Parathyroid adenoma (tissue), 2 donors: ENCODE measurements around the gene SF3B3.

Experiments used
- H2AFZ ChIP-seq: fragments of 300-600 bp; sonication (generic); one replicate; pipeline ENCODE4 v1.7.0; 2017; ENCODE audit warnings: antibody characterized with exemption, mild to moderate bottlenecking
- H3K27ac ChIP-seq: fragments of 300-600 bp; sonication (generic); one replicate; pipeline ENCODE4 v1.7.0; 2017
- H3K27me3 ChIP-seq: fragments of 300-600 bp; sonication (generic); one replicate; pipeline ENCODE4 v1.7.0; 2017; ENCODE audit warnings: low read length; ENCODE audit not compliant: control insufficient read depth, insufficient read depth
- H3K36me3 ChIP-seq: fragments of 300-600 bp; sonication (generic); one replicate; pipeline ENCODE4 v1.7.0; 2017; ENCODE audit warnings: low read length; ENCODE audit not compliant: control insufficient read depth, insufficient read depth
- H3K4me1 ChIP-seq: fragments of 300-600 bp; sonication (generic); one replicate; pipeline ENCODE4 v1.7.0; 2017; ENCODE audit warnings: control low read depth
- H3K4me2 ChIP-seq: fragments of 300-600 bp; sonication (generic); one replicate; pipeline ENCODE4 v1.7.0; 2017; ENCODE audit warnings: low read length
- H3K4me3 ChIP-seq: fragments of 300-600 bp; sonication (generic); one replicate; pipeline ENCODE4 v1.7.0; 2017; ENCODE audit warnings: low read depth, low read length
- H3K79me2 ChIP-seq: fragments of 300-600 bp; sonication (generic); one replicate; pipeline ENCODE4 v1.7.0; 2017; ENCODE audit warnings: control low read depth
- H3K9ac ChIP-seq: fragments of 300-600 bp; sonication (generic); one replicate; pipeline ENCODE4 v1.7.0; 2017; ENCODE audit warnings: mild to moderate bottlenecking
- H3K9me3 ChIP-seq: fragments of 300-600 bp; sonication (generic); one replicate; pipeline ENCODE4 v1.7.0; 2017; ENCODE audit warnings: low read length; ENCODE audit not compliant: control insufficient read depth
- CTCF ChIP-seq: fragments of 300-600 bp; sonication (generic); IDR thresholded peaks from one replicate; pipeline ENCODE4 v1.7.0; 2017; ENCODE audit warnings: antibody characterized with exemption, mild to moderate bottlenecking
- donor health status: primary hyperparathyroidism.

The SF3B3 gene

GRCh38 chr16:70548936-70549335, 25.3 kb downstream of the SF3B3 start:
- H3K4me3 ChIP-seq, result no peak overlapping the region
- no peaks in the 10 kb centered on the region for H3K27me3 ChIP-seq
- H3K9me3 ChIP-seq, result no peaks in the 10 kb centered on the region
- no peak for TF ChIP-seq CTCF
- no peak overlapping the region for H3K27ac ChIP-seq
- no peak overlapping the region for H3K4me2 ChIP-seq
- H3K9ac ChIP-seq, result no peak overlapping the region
- no peaks in the 10 kb centered on the region for H3K4me1 ChIP-seq
- H3K79me2 ChIP-seq, result peaks cover 31% of the 10 kb centered on the region
- H3K36me3 ChIP-seq, result no peaks in the 10 kb centered on the region
- H2AFZ ChIP-seq, result no peak overlapping the region

- no peak overlapping the region for H3K27ac ChIP-seq
- no peak for TF ChIP-seq CTCF
These were observed 26.5 kb downstream of the SF3B3 start for GRCh38 chr16:70550082-70550481.

GRCh38 chr16:70551788-70552187, 28.2 kb downstream of the SF3B3 start:
- Histone ChIP-seq H3K27ac (no peak overlapping the region), H3K4me1 (no peaks in the 10 kb centered on the region), H3K27me3 (no peaks in the 10 kb centered on the region), H2AFZ (no peak overlapping the region), H3K9ac (no peak overlapping the region), H3K4me2 (no peak overlapping the region), H3K4me3 (no peak overlapping the region), H3K36me3 (no peaks in the 10 kb centered on the region), H3K79me2 (peaks cover 24% of the 10 kb centered on the region), H3K9me3 (no peaks in the 10 kb centered on the region)
- no peak for TF ChIP-seq CTCF

More at GRCh38 chr16:70550082-70550481, 26.5 kb downstream of the SF3B3 start:
- peaks cover 31% of the 10 kb centered on the region for H3K79me2 ChIP-seq
- H3K27me3 ChIP-seq, result no peaks in the 10 kb centered on the region
- H3K9me3 ChIP-seq, result no peaks in the 10 kb centered on the region
- no peak overlapping the region for H2AFZ ChIP-seq
- no peak overlapping the region for H3K4me3 ChIP-seq
- no peak overlapping the region for H3K9ac ChIP-seq
- H3K36me3 ChIP-seq, result no peaks in the 10 kb centered on the region
- no peak overlapping the region for H3K4me2 ChIP-seq
- H3K4me1 ChIP-seq, result no peaks in the 10 kb centered on the region

- Histone ChIP-seq H3K27ac (no peak overlapping the region), H3K4me3 (no peak overlapping the region), H3K9me3 (no peaks in the 10 kb centered on the region), H3K36me3 (no peaks in the 10 kb centered on the region), H3K4me1 (no peaks in the 10 kb centered on the region), H3K9ac (no peak overlapping the region), H3K4me2 (no peak overlapping the region), H3K27me3 (no peaks in the 10 kb centered on the region), H3K79me2 (peaks cover 20% of the 10 kb centered on the region), H2AFZ (no peak overlapping the region)
- TF ChIP-seq CTCF, result no peak
These were observed 29.1 kb downstream of the SF3B3 start for GRCh38 chr16:70552675-70553074.

- Histone ChIP-seq H3K4me3 (no peak overlapping the region), H3K9me3 (no peaks in the 10 kb centered on the region), H3K36me3 (no peaks in the 10 kb centered on the region), H3K4me2 (no peak overlapping the region), H3K27me3 (no peaks in the 10 kb centered on the region), H3K27ac (no peak overlapping the region), H3K9ac (no peak overlapping the region), H3K79me2 (peaks cover 13% of the 10 kb centered on the region), H3K4me1 (no peaks in the 10 kb centered on the region), H2AFZ (no peak overlapping the region)
- TF ChIP-seq CTCF, result no peak
These were observed 30.0 kb downstream of the SF3B3 start for GRCh38 chr16:70553645-70554044.
